Effector memory CD8-positive, alpha-beta T cell (primary cell): ENCODE data around the gene RAPGEF5.

Experiments used
- ATAC-seq: fragments of 150-1000 bp; cut with Tn5 transposase; replicated peaks from 2 replicates; pipeline ENCODE4 v1.10.0; 2021; ENCODE audit warnings: mild to moderate bottlenecking, moderate library complexity
- DNase-seq, 3 experiments: peaks; one replicate each; pipeline ENCODE4 v3.0.0; 2021
- H3K27ac Mint-ChIP-seq, 2 donors: one replicate each; pipeline ENCODE4 v1.8.0; 2022; ENCODE audit warnings: mild to moderate bottlenecking in 2 of 2, mixed read lengths in 2 of 2, moderate library complexity in 2 of 2
- H3K27me3 Mint-ChIP-seq, 2 donors: one replicate each; pipeline ENCODE4 v1.8.0; 2022; ENCODE audit warnings: mixed read lengths in 2 of 2
- H3K36me3 Mint-ChIP-seq: one replicate; pipeline ENCODE4 v1.8.0; 2022; ENCODE audit warnings: mild to moderate bottlenecking, moderate library complexity, mixed read lengths; ENCODE audit not compliant: insufficient read depth
- H3K4me1 Mint-ChIP-seq, 2 donors: one replicate each; pipeline ENCODE4 v1.8.0; 2022; ENCODE audit warnings: low read depth in 2 of 2, mixed read lengths in 2 of 2
- H3K4me3 Mint-ChIP-seq, 2 donors: one replicate each; pipeline ENCODE4 v1.8.0; 2022; ENCODE audit warnings: mild to moderate bottlenecking in 2 of 2, mixed read lengths in 2 of 2, moderate library complexity in 2 of 2
- H3K9me3 Mint-ChIP-seq, 2 donors: one replicate each; pipeline ENCODE4 v1.8.0; 2022; ENCODE audit warnings: mixed read lengths in 2 of 2

The RAPGEF5 gene

GRCh38 chr7:22185559-22185958 is 171.4 kb downstream of the RAPGEF5 start:
- no peak for DNase-seq
- H3K4me1 Mint-ChIP-seq: no peaks in the 10 kb centered on the region
- no peak for ATAC-seq
- H3K27ac Mint-ChIP-seq: no peak overlapping the region
- H3K36me3 Mint-ChIP-seq: no peaks in the 10 kb centered on the region
- H3K4me3 Mint-ChIP-seq: no peak overlapping the region
- peaks cover 16 to 37% of the 10 kb centered on the region in 2 donors for H3K27me3 Mint-ChIP-seq
- no peaks in the 10 kb centered on the region for H3K9me3 Mint-ChIP-seq

- H3K27me3 Mint-ChIP-seq: peaks cover 24 to 46% of the 10 kb centered on the region in 2 donors
- DNase-seq (no peak), ATAC-seq (no peak)
- no peaks in the 10 kb centered on the region for H3K36me3 Mint-ChIP-seq
- no peak overlapping the region for H3K4me3 Mint-ChIP-seq
- H3K4me1 Mint-ChIP-seq: no peaks in the 10 kb centered on the region
- no peaks in the 10 kb centered on the region for H3K9me3 Mint-ChIP-seq
- H3K27ac Mint-ChIP-seq: no peak overlapping the region
Measured at GRCh38 chr7:22184549-22185199, 172.3 kb downstream of the RAPGEF5 start.

- H3K4me1 Mint-ChIP-seq: no peaks in the 10 kb centered on the region
- no peak overlapping the region for H3K27ac Mint-ChIP-seq
- H3K9me3 Mint-ChIP-seq: no peaks in the 10 kb centered on the region
Measured at GRCh38 chr7:22183522-22184280, 173.3 kb downstream of the RAPGEF5 start.

GRCh38 chr7:22182149-22182548 is 174.8 kb downstream of the RAPGEF5 start:
- Mint-ChIP-seq H3K27ac (no peak overlapping the region), H3K4me3 (no peak overlapping the region), H3K27me3 (peaks cover 46 to 55% of the 10 kb centered on the region in 2 donors), H3K9me3 (no peaks in the 10 kb centered on the region), H3K36me3 (no peaks in the 10 kb centered on the region), H3K4me1 (no peaks in the 10 kb centered on the region)
- DNase-seq (no peak), ATAC-seq (no peak)

More at GRCh38 chr7:22183522-22184280, 173.3 kb downstream of the RAPGEF5 start:
- ATAC-seq: no peak
- DNase-seq: no peak
- Mint-ChIP-seq H3K27me3 (peaks cover 31 to 49% of the 10 kb centered on the region in 2 donors), H3K36me3 (no peaks in the 10 kb centered on the region), H3K4me3 (no peak overlapping the region)

GRCh38 chr7:22181663-22182062 is 175.3 kb downstream of the RAPGEF5 start:
- no peak for DNase-seq
- no peak for ATAC-seq
- H3K36me3 Mint-ChIP-seq: no peaks in the 10 kb centered on the region
- H3K9me3 Mint-ChIP-seq: no peaks in the 10 kb centered on the region
- H3K4me3 Mint-ChIP-seq: no peak overlapping the region
- H3K27me3 Mint-ChIP-seq: peaks cover 46 to 55% of the 10 kb centered on the region in 2 donors
- no peak overlapping the region for H3K27ac Mint-ChIP-seq
- no peaks in the 10 kb centered on the region for H3K4me1 Mint-ChIP-seq

GRCh38 chr7:22179442-22179879 is 177.5 kb downstream of the RAPGEF5 start:
- no peak overlapping the region for H3K4me3 Mint-ChIP-seq
- ATAC-seq: no peak
- no peaks in the 10 kb centered on the region for H3K36me3 Mint-ChIP-seq
- no peak for DNase-seq
- H3K27ac Mint-ChIP-seq: no peak overlapping the region
- H3K9me3 Mint-ChIP-seq: no peaks in the 10 kb centered on the region
- H3K4me1 Mint-ChIP-seq: peaks cover under 1 to 3% of the 10 kb centered on the region in 2 donors
- H3K27me3 Mint-ChIP-seq: peaks cover 45 to 46% of the 10 kb centered on the region in 2 donors

- Mint-ChIP-seq H3K9me3 (no peaks in the 10 kb centered on the region), H3K27me3 (peaks cover 39 to 46% of the 10 kb centered on the region in 2 donors), H3K27ac (no peak overlapping the region), H3K36me3 (no peaks in the 10 kb centered on the region), H3K4me3 (no peak overlapping the region), H3K4me1 (peaks cover 7 to 8% of the 10 kb centered on the region in 2 donors)
- DNase-seq (no peak), ATAC-seq (no peak)
Measured at GRCh38 chr7:22178735-22179134, 178.2 kb downstream of the RAPGEF5 start.

- no peaks in the 10 kb centered on the region for H3K9me3 Mint-ChIP-seq
- no peaks in the 10 kb centered on the region for H3K36me3 Mint-ChIP-seq
- peaks cover 9 to 11% of the 10 kb centered on the region in 2 donors for H3K4me1 Mint-ChIP-seq
- H3K27ac Mint-ChIP-seq: no peak overlapping the region
- no peak overlapping the region for H3K4me3 Mint-ChIP-seq
- DNase-seq (no peak), ATAC-seq (no peak)
- H3K27me3 Mint-ChIP-seq: peaks cover 30 to 43% of the 10 kb centered on the region in 2 donors
Measured at GRCh38 chr7:22176791-22177412, 180.1 kb downstream of the RAPGEF5 start.

GRCh38 chr7:22174574-22174953 is 182.4 kb downstream of the RAPGEF5 start:
- peaks cover 8 to 20% of the 10 kb centered on the region in 2 donors for H3K27me3 Mint-ChIP-seq

GRCh38 chr7:22173685-22174573 is 183.0 kb downstream of the RAPGEF5 start:
- Mint-ChIP-seq H3K27ac (peak overlapping the region; percentile 8 to 38), H3K4me1 (peaks cover 9 to 11% of the 10 kb centered on the region in 2 donors), H3K36me3 (no peaks in the 10 kb centered on the region), H3K9me3 (no peaks in the 10 kb centered on the region), H3K27me3 (peaks cover 8 to 17% of the 10 kb centered on the region in 2 donors), H3K4me3 (no peak overlapping the region)
- DNase-seq: peak in 2 of 3 experiments; percentile 1 to 12
- peak; percentile 76 for ATAC-seq

More at GRCh38 chr7:22174574-22174953, 182.4 kb downstream of the RAPGEF5 start:
- peaks cover 9 to 11% of the 10 kb centered on the region in 2 donors for H3K4me1 Mint-ChIP-seq
- peak overlapping the region; percentile 8 to 38 for H3K27ac Mint-ChIP-seq
- DNase-seq: no peak
- H3K9me3 Mint-ChIP-seq: no peaks in the 10 kb centered on the region
- no peaks in the 10 kb centered on the region for H3K36me3 Mint-ChIP-seq
- no peak overlapping the region for H3K4me3 Mint-ChIP-seq
- no peak for ATAC-seq

- Mint-ChIP-seq H3K36me3 (no peaks in the 10 kb centered on the region), H3K27ac (no peak overlapping the region), H3K4me3 (no peak overlapping the region), H3K27me3 (no peaks in the 10 kb centered on the region), H3K9me3 (no peaks in the 10 kb centered on the region), H3K4me1 (no peaks in the 10 kb centered on the region)
- no peak for DNase-seq
- no peak for ATAC-seq
Measured at GRCh38 chr7:22168129-22168634, 188.8 kb downstream of the RAPGEF5 start.

GRCh38 chr7:22167482-22167881 is 189.5 kb downstream of the RAPGEF5 start:
- H3K27ac Mint-ChIP-seq: no peak overlapping the region
- H3K4me1 Mint-ChIP-seq: no peaks in the 10 kb centered on the region
- H3K27me3 Mint-ChIP-seq: no peaks in the 10 kb centered on the region
- ATAC-seq: no peak
- no peak for DNase-seq
- H3K36me3 Mint-ChIP-seq: no peaks in the 10 kb centered on the region
- no peaks in the 10 kb centered on the region for H3K9me3 Mint-ChIP-seq
- H3K4me3 Mint-ChIP-seq: no peak overlapping the region

GRCh38 chr7:22166928-22167327 is 190.0 kb downstream of the RAPGEF5 start:
- Mint-ChIP-seq H3K27ac (no peak overlapping the region), H3K4me1 (no peaks in the 10 kb centered on the region), H3K27me3 (no peaks in the 10 kb centered on the region), H3K9me3 (no peaks in the 10 kb centered on the region), H3K4me3 (no peak overlapping the region), H3K36me3 (no peaks in the 10 kb centered on the region)
- no peak for DNase-seq
- no peak for ATAC-seq
